ENCODE measurements around the gene MAT2B. TPM values are rescaled to one million over a fixed set of nuclear protein-coding genes. Genes with fewer than 3 reads are reported as not detected.

MAT2B gene
- total RNA-seq, 4 donors from 2014 or later = 20.8 to 55.3 (median 44.8) TPM

- Histone ChIP-seq H3K4me1 (peaks cover 10 to 23% (median 11%) of the 10 kb centered on the region in 3 donors), H3K9me3 (no peaks in the 10 kb centered on the region), H3K36me3 (no peaks in the 10 kb centered on the region), H3K27ac (no peak overlapping the region), H3K4me3 (no peak overlapping the region), H3K27me3 (peaks cover 0 to 35% (median 0%) of the 10 kb centered on the region in 4 donors)
- WGBS, 2 donors = 12 to 21% methylated on average over 3 of the region's 3 CpGs
- no peak for DNase-seq
- intact Hi-C loops (cut with DNase I) = loop anchor here (10.0 kb wide), 1 partner anchor 938 kb away; no protein-coding TSS in a partner anchor
- no peak for TF ChIP-seq CTCF (IDR thresholded peaks at IDR 0.05)
Measured at GRCh38 chr5:163566678-163567077, 61.3 kb downstream of the MAT2B start.

- no peak overlapping the region for H3K4me3 ChIP-seq
- peaks cover 10 to 23% (median 11%) of the 10 kb centered on the region in 3 donors for H3K4me1 ChIP-seq
- WGBS, 2 donors = 73 to 94% methylated on average over 1 of the region's 1 CpG
- no peaks in the 10 kb centered on the region for H3K36me3 ChIP-seq
- no peaks in the 10 kb centered on the region for H3K9me3 ChIP-seq
- H3K27ac ChIP-seq = no peak overlapping the region
- intact Hi-C loops (cut with DNase I) = loop anchor here (10.0 kb wide), 1 partner anchor 937 kb away; no protein-coding TSS in a partner anchor
- H3K27me3 ChIP-seq = peaks cover 0 to 35% (median 0%) of the 10 kb centered on the region in 4 donors
- TF ChIP-seq CTCF (IDR thresholded peaks at IDR 0.05) (no peak), POLR2A (IDR thresholded peaks at IDR 0.05) (no peak)
- DNase-seq = no peak
Measured at GRCh38 chr5:163567811-163568210, 62.4 kb downstream of the MAT2B start.

Other genes starting within 250 kb of the MAT2B start
- 100 to 1,000 TPM in 1 of 4 donors, 10 to 100 TPM in 3; 51.8 to 112 (median 69.2) TPM for gene CCNG1, start 68.0 kb upstream of the MAT2B start, total RNA-seq
- gene NUDCD2, start 45.5 kb upstream of the MAT2B start, total RNA-seq = 10 to 100 TPM in 1 of 4 donors, 1 to 10 TPM in 3; 2.5 to 11.6 (median 6.1) TPM
- 10 to 100 TPM in 2 of 4 donors, 1 to 10 TPM in 2; 3.2 to 23.7 (median 11.1) TPM for gene HMMR, start 45.0 kb upstream of the MAT2B start, total RNA-seq